Erythroblast (primary cell): ENCODE data around the gene METAP2.

ENCODE experiments used
- GATA1 ChIP-seq: IDR thresholded peaks from 2 replicates; pipeline ENCODE4 v1.6.1; 2011; ENCODE audit warnings: low read depth, mild to moderate bottlenecking, control low read depth, low read length, moderate library complexity
- POLR2A ChIP-seq: IDR thresholded peaks from 2 replicates; pipeline ENCODE4 v1.6.1; 2011; ENCODE audit warnings: mild to moderate bottlenecking, low read length

DNA sequence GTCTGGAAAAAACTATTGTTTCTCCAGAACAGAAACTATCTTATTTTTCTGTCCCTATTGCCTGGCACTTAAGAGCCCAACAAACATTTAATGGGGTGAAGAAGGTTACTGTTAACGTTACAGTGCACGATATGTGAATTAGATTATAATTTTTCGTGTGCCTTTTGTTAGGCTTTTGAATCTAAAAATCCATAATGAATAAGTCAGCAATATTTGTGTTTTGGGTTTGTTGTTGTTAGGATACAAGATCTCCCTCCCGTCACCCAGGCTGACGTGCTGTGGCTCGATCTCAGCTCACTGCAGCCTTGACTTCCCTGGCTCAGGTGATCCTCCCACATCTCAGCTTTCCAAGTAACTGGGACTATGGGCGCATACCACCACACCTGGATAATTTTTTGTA, 7.9 kb downstream of the METAP2 start:
- TF ChIP-seq POLR2A = no peak
- TF ChIP-seq GATA1 = no peak
